H9 (cell line): ENCODE results near the gene TGFBR3L. TPM values are rescaled to one million over a fixed set of nuclear protein-coding genes. Genes with fewer than 3 reads are reported as not detected.

ENCODE experiments used
- DNase-seq: peaks from one replicate; pipeline ENCODE4 v3.0.0-alpha.2; 2017
- H2AFZ ChIP-seq: one replicate; pipeline ENCODE4 v1.6.1; 2013; ENCODE audit warnings: mild to moderate bottlenecking, low read length, control low read depth, moderate library complexity
- H2AK5ac ChIP-seq: 2 replicates; pipeline ENCODE4 v1.6.1; 2013; ENCODE audit warnings: low read length, control low read depth, mixed read lengths; ENCODE audit not compliant: insufficient read length
- H2BK120ac ChIP-seq: one replicate; pipeline ENCODE4 v1.6.1; 2013; ENCODE audit warnings: low read depth, mild to moderate bottlenecking, low read length, control low read depth, inconsistent platforms; ENCODE audit not compliant: poor library complexity, severe bottlenecking
- H2BK12ac ChIP-seq: 2 replicates; pipeline ENCODE4 v1.6.1; 2013; ENCODE audit warnings: low read length, control low read depth, mixed read lengths, low read depth; ENCODE audit not compliant: insufficient read length
- H2BK15ac ChIP-seq: 2 replicates; pipeline ENCODE4 v1.6.1; 2013; ENCODE audit warnings: low read depth, low read length, control low read depth
- H2BK20ac ChIP-seq: one replicate; pipeline ENCODE4 v1.6.1; 2013; ENCODE audit warnings: low read depth, mild to moderate bottlenecking, low read length, control low read depth, inconsistent platforms; ENCODE audit not compliant: poor library complexity, severe bottlenecking
- H2BK5ac ChIP-seq: 2 replicates; pipeline ENCODE4 v1.6.1; 2013; ENCODE audit warnings: low read length, control low read depth, mixed read lengths; ENCODE audit not compliant: insufficient read length
- H3K14ac ChIP-seq: 2 replicates; pipeline ENCODE4 v1.6.1; 2013; ENCODE audit warnings: low read length, control low read depth; ENCODE audit not compliant: insufficient read depth
- H3K18ac ChIP-seq: 2 replicates; pipeline ENCODE4 v1.6.1; 2013; ENCODE audit warnings: low read depth, mild to moderate bottlenecking, mixed read lengths, low read length, control low read depth; ENCODE audit not compliant: insufficient read length
- H3K23ac ChIP-seq: 2 replicates; pipeline ENCODE4 v1.6.1; 2013; ENCODE audit warnings: low read length, control low read depth, mixed read lengths, low read depth; ENCODE audit not compliant: insufficient read length
- H3K23me2 ChIP-seq: 2 replicates; pipeline ENCODE4 v1.6.1; 2013; ENCODE audit warnings: low read depth, mild to moderate bottlenecking, mixed read lengths, low read length, control low read depth; ENCODE audit not compliant: insufficient read length, poor library complexity, severe bottlenecking
- H3K27ac ChIP-seq: 2 replicates; pipeline ENCODE4 v1.5.1; 2013; ENCODE audit warnings: low read length, control low read depth, mixed read lengths, low read depth; ENCODE audit not compliant: insufficient read length
- H3K27me3 ChIP-seq: 2 replicates; pipeline ENCODE4 v1.6.1; 2013; ENCODE audit warnings: low read length, control low read depth, inconsistent platforms; ENCODE audit not compliant: insufficient read depth
- H3K4ac ChIP-seq: 2 replicates; pipeline ENCODE4 v1.6.1; 2013; ENCODE audit warnings: low read depth, mild to moderate bottlenecking, control low read depth, inconsistent platforms, low read length, moderate library complexity
- H3K4me1 ChIP-seq: 2 replicates; pipeline ENCODE4 v1.6.1; 2013; ENCODE audit warnings: low read length, control low read depth, inconsistent platforms; ENCODE audit not compliant: insufficient read depth
- H3K4me2 ChIP-seq: 2 replicates; pipeline ENCODE4 v1.6.1; 2013; ENCODE audit warnings: low read length, control low read depth, mixed read lengths; ENCODE audit not compliant: insufficient read length, insufficient read depth
- H3K56ac ChIP-seq: 2 replicates; pipeline ENCODE4 v1.6.1; 2013; ENCODE audit warnings: low read depth, mild to moderate bottlenecking, mixed read lengths, low read length, control low read depth; ENCODE audit not compliant: insufficient read length
- H3K79me1 ChIP-seq: 2 replicates; pipeline ENCODE4 v1.6.1; 2013; ENCODE audit warnings: low read depth, mild to moderate bottlenecking, moderate library complexity, low read length, control low read depth, inconsistent platforms; ENCODE audit not compliant: insufficient read depth, poor library complexity, severe bottlenecking
- H3K79me2 ChIP-seq: 2 replicates; pipeline ENCODE4 v1.6.1; 2013; ENCODE audit warnings: low read length, control low read depth, inconsistent platforms; ENCODE audit not compliant: insufficient read depth
- H3K9ac ChIP-seq: 2 replicates; pipeline ENCODE4 v1.6.1; 2013; ENCODE audit warnings: low read length, control low read depth, mixed read lengths; ENCODE audit not compliant: insufficient read length; ENCODE audit errors: extremely low read depth
- H3K9me3 ChIP-seq: one replicate; pipeline ENCODE4 v1.6.1; 2013; ENCODE audit warnings: low read depth, low read length, inconsistent platforms; ENCODE audit not compliant: control insufficient read depth
- H3T11ph ChIP-seq: one replicate; pipeline ENCODE4 v1.6.1; 2013; ENCODE audit warnings: mild to moderate bottlenecking, low read length, control low read depth, inconsistent platforms
- H4K20me1 ChIP-seq: one replicate; pipeline ENCODE4 v1.6.1; 2013; ENCODE audit not compliant: control insufficient read depth, insufficient read length, insufficient read depth
- H4K5ac ChIP-seq: 2 replicates; pipeline ENCODE4 v1.6.1; 2013; ENCODE audit warnings: low read depth, mild to moderate bottlenecking, mixed read lengths, low read length, control low read depth; ENCODE audit not compliant: insufficient read length
- H4K8ac ChIP-seq: replicated peaks from 2 replicates; pipeline ENCODE4 v1.6.1; 2013; ENCODE audit warnings: low read length, control low read depth, mixed read lengths, low read depth; ENCODE audit not compliant: insufficient read length
- H4K91ac ChIP-seq: 2 replicates; pipeline ENCODE4 v1.6.1; 2013; ENCODE audit warnings: low read depth, mild to moderate bottlenecking, moderate library complexity, mixed read lengths, low read length, control low read depth; ENCODE audit not compliant: insufficient read length
- H3K27ac Mint-ChIP-seq, 3 experiments: 2 replicates in 2 of 3; 3 replicates in 1 of 3; pipeline ENCODE4 v1.8.0; 2020 to 2021; ENCODE audit warnings: mixed read lengths in 3 of 3, mild to moderate bottlenecking in 1 of 3, moderate library complexity in 1 of 3
- H3K27me3 Mint-ChIP-seq: 2 replicates; pipeline ENCODE4 v1.8.0; 2021; ENCODE audit warnings: low read depth, mild to moderate bottlenecking, moderate library complexity, mixed read lengths
- H3K36me3 Mint-ChIP-seq, 3 experiments: 2 replicates in 2 of 3; 3 replicates in 1 of 3; pipeline ENCODE4 v1.8.0; 2020 to 2021; ENCODE audit warnings: low read depth in 3 of 3, mixed read lengths in 3 of 3; ENCODE audit not compliant: insufficient read depth in 1 of 3
- H3K4me1 Mint-ChIP-seq, 2 experiments: 2 replicates each; pipeline ENCODE4 v1.8.0; 2020; ENCODE audit warnings: mixed read lengths in 2 of 2
- H3K4me3 Mint-ChIP-seq, 2 experiments: 2 replicates in 1 of 2; 3 replicates in 1 of 2; pipeline ENCODE4 v1.8.0; 2020 to 2021; ENCODE audit warnings: mild to moderate bottlenecking in 2 of 2, mixed read lengths in 2 of 2, moderate library complexity in 1 of 2
- H3K9me3 Mint-ChIP-seq, 2 experiments: 2 replicates in 1 of 2; 3 replicates in 1 of 2; pipeline ENCODE4 v1.8.0; 2020; ENCODE audit warnings: mild to moderate bottlenecking in 2 of 2, mixed read lengths in 2 of 2, moderate library complexity in 1 of 2
- WGBS: extraction: QIAGEN DNeasy Blood & Tissue Kit; methylation state at CpG from one replicate; pipeline ENCODE4 v1.1.7; 2013; ENCODE audit warnings: missing lambda C conversion rate, low lambda C conversion rate, mixed read lengths; ENCODE audit not compliant: insufficient read length; ENCODE audit errors: extremely low coverage; 5-methylcytosine and 5-hydroxymethylcytosine counted together
- total RNA-seq: library from RNA; stranded (reverse); gene quantifications from 2 replicates; pipeline ENCODE4 v1.2.1, GENCODE V29; 2021
- TF ChIP-seq, protein P1 (sequence below): fragments of 200-600 bp; sonication (generic); conservative IDR thresholded peaks from 3 replicates; pipeline ENCODE4 v1.8.0; 2021; ENCODE audit warnings: antibody characterized with exemption, mild to moderate bottlenecking

TGFBR3L gene
- total RNA-seq, 1 experiment from 2014 or later: 5.5 TPM

DNA sequence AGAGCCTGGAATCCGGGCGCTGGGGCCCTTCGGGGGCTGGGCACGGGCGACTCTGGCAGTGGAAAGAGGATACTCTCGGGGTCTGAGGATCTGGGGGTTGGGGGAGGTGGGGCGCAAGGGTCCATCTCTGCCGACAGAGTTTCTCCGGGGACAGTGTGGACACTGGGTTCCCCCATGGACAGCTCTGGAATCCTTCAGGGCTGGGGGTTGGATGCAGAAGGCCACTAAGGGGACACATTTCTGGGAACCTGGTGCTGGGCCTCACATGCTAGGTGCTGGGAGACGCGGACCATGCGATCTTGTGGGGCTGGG lies 2.3 kb downstream of the TGFBR3L start:
- TF ChIP-seq, protein P1, sequence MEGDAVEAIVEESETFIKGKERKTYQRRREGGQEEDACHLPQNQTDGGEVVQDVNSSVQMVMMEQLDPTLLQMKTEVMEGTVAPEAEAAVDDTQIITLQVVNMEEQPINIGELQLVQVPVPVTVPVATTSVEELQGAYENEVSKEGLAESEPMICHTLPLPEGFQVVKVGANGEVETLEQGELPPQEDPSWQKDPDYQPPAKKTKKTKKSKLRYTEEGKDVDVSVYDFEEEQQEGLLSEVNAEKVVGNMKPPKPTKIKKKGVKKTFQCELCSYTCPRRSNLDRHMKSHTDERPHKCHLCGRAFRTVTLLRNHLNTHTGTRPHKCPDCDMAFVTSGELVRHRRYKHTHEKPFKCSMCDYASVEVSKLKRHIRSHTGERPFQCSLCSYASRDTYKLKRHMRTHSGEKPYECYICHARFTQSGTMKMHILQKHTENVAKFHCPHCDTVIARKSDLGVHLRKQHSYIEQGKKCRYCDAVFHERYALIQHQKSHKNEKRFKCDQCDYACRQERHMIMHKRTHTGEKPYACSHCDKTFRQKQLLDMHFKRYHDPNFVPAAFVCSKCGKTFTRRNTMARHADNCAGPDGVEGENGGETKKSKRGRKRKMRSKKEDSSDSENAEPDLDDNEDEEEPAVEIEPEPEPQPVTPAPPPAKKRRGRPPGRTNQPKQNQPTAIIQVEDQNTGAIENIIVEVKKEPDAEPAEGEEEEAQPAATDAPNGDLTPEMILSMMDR: no peak
- Histone ChIP-seq H3K79me2 (no peaks in the 10 kb centered on the region), H2BK15ac (no peak overlapping the region), H3K23me2 (peaks cover 17% of the 10 kb centered on the region), H3K79me1 (no peaks in the 10 kb centered on the region), H3K14ac (no peak overlapping the region), H2AK5ac (no peak overlapping the region), H3K56ac (no peak overlapping the region), H2AFZ (no peak overlapping the region), H4K5ac (no peak overlapping the region), H3K23ac (no peak overlapping the region), H3T11ph (no peak overlapping the region), H3K4me2 (peak overlapping the region; percentile 74), H3K27ac (no peak overlapping the region), H2BK120ac (no peak overlapping the region), H4K20me1 (no peaks in the 10 kb centered on the region), H2BK5ac (no peak overlapping the region), H3K4me1 (no peaks in the 10 kb centered on the region), H4K8ac (no peak overlapping the region), H2BK20ac (no peak overlapping the region), H3K4ac (no peak overlapping the region), H2BK12ac (no peak overlapping the region), H3K9ac (no peak overlapping the region), H3K27me3 (peaks cover 16% of the 10 kb centered on the region; the same call in 1 of the 2 replicates), H3K9me3 (no peaks in the 10 kb centered on the region), H3K18ac (no peak overlapping the region), H4K91ac (no peak overlapping the region)
- Mint-ChIP-seq H3K27me3 (peaks cover 57% of the 10 kb centered on the region), H3K36me3 (peaks cover 10 to 12% (median 11%) of the 10 kb centered on the region in 3 experiments; a peak in 6 of 7 replicates), H3K4me3 (peak overlapping the region; percentile 67 to 91), H3K4me1 (peaks cover 20 to 27% of the 10 kb centered on the region in 2 experiments), H3K9me3 (no peaks in the 10 kb centered on the region; a peak in 1 of 5 replicates), H3K27ac (no peak overlapping the region)
- no peak for DNase-seq
- WGBS: no CpG with 5 or more reads among the region's 12 CpGs
